Endothelial cell of umbilical vein (primary cell): ENCODE measurements around the gene UBE2E1. TPM values are rescaled to one million over a fixed set of nuclear protein-coding genes. Genes with fewer than 3 reads are reported as not detected.

Experiments used
- BruUV-seq: library from RNA; stranded (reverse); fragments of 400-500 nt; replicated peaks from 2 replicates; lab custom pipeline; 2021; lab: Mats Ljungman, UMichigan
- CTCF ChIA-PET: fragments of 300-600, 350-600 bp; sonication (Branson Sonifier 250); formaldehyde crosslinking; loops from one replicate; lab custom pipeline; 2021; ENCODE audit warnings: antibody characterized with exemption, inconsistent platforms; lab: Charles Lee
- POLR2A ChIA-PET: fragments of 300-600, 350-600 bp; sonication (Branson Sonifier 250); formaldehyde crosslinking; loops from one replicate; lab custom pipeline; 2021; ENCODE audit warnings: antibody characterized with exemption, inconsistent platforms; lab: Charles Lee
- DNase-seq: peaks from one replicate; pipeline ENCODE4 v3.0.0-alpha.2; 2011; ENCODE audit warnings: low read depth, low spot score
- FAIRE-seq: peaks from 2 replicates; lab custom pipeline; 2011; peaks lifted over from hg19 to GRCh38; lab: Jason Lieb, UNC
- H2AFZ ChIP-seq: 2 replicates; pipeline ENCODE4 v1.6.0; 2012; ENCODE audit warnings: low read depth, low read length, control low read depth, inconsistent platforms
- H3K27ac ChIP-seq: 2 replicates; pipeline ENCODE4 v1.5.1; 2011; ENCODE audit warnings: low read depth, mild to moderate bottlenecking, control low read depth, low read length, moderate library complexity; ENCODE audit not compliant: insufficient read depth
- H3K27me3 ChIP-seq, 2 experiments: 2 replicates each; pipeline versions ENCODE4 v1.6.0 to v1.6.1; 2011; ENCODE audit warnings: low read length in 2 of 2, mixed read lengths in 1 of 2; ENCODE audit not compliant: control insufficient read depth in 2 of 2, insufficient read depth in 2 of 2
- H3K36me3 ChIP-seq, 2 experiments: 2 replicates in 1 of 2; 3 replicates in 1 of 2; pipeline ENCODE4 v1.5.1; 2011; ENCODE audit warnings: low read length in 2 of 2, mild to moderate bottlenecking in 1 of 2, moderate library complexity in 1 of 2; ENCODE audit not compliant: control insufficient read depth in 2 of 2, insufficient read depth in 2 of 2; ENCODE audit errors: extremely low read depth in 1 of 2
- H3K4me1 ChIP-seq: 3 replicates; pipeline ENCODE4 v1.5.1; 2011; ENCODE audit warnings: mild to moderate bottlenecking, low read length; ENCODE audit not compliant: control insufficient read depth, insufficient read depth; ENCODE audit errors: extremely low read depth
- H3K4me2 ChIP-seq: 2 replicates; pipeline ENCODE4 v1.6.1; 2011; ENCODE audit warnings: low read length, control low read depth, mixed read lengths; ENCODE audit not compliant: insufficient read depth
- H3K4me3 ChIP-seq, 3 experiments: fragments of 200-600 bp in 1 of 3; sonication (generic), shearing (Covaris generic) in 1 of 3; replicated peaks in 1 of 3; 2 replicates each; pipeline ENCODE4 v1.5.1; 2011 to 2016; ENCODE audit warnings: control low read depth in 3 of 3, low read length in 3 of 3, mild to moderate bottlenecking in 2 of 3, inconsistent platforms in 1 of 3, low read depth in 1 of 3, moderate library complexity in 1 of 3; ENCODE audit not compliant: insufficient read depth in 1 of 3
- H3K79me2 ChIP-seq: 2 replicates; pipeline ENCODE4 v1.6.0; 2012; ENCODE audit warnings: low read length, inconsistent platforms; ENCODE audit not compliant: control insufficient read depth, insufficient read depth
- H3K9ac ChIP-seq: replicated peaks from 2 replicates; pipeline ENCODE3; 2011; ENCODE audit warnings: low read length, control low read depth; ENCODE audit not compliant: insufficient read depth; ENCODE audit errors: extremely low read depth
- H3K9me1 ChIP-seq: replicated peaks from 3 replicates; pipeline ENCODE4 v1.6.0; 2011; ENCODE audit warnings: mild to moderate bottlenecking, low read length; ENCODE audit not compliant: control insufficient read depth, insufficient read depth; ENCODE audit errors: extremely low read depth
- H3K9me3 ChIP-seq: replicated peaks from 2 replicates; pipeline ENCODE4 v1.5.1; 2012; ENCODE audit warnings: low read length, inconsistent platforms; ENCODE audit not compliant: control insufficient read depth, insufficient read depth
- H4K20me1 ChIP-seq: replicated peaks from 2 replicates; pipeline ENCODE3; 2011; ENCODE audit warnings: mild to moderate bottlenecking, low read length; ENCODE audit not compliant: control insufficient read depth, insufficient read depth; ENCODE audit errors: extremely low read depth
- EZH2 ChIP-seq: IDR thresholded peaks from 2 replicates; pipeline ENCODE4 v1.6.1; 2012; ENCODE audit warnings: borderline replicate concordance, low read depth, mild to moderate bottlenecking, moderate library complexity, low read length, inconsistent platforms; ENCODE audit not compliant: severe bottlenecking
- FOS ChIP-seq: IDR thresholded peaks from 2 replicates; pipeline ENCODE4 v1.6.1; 2011; ENCODE audit warnings: mild to moderate bottlenecking, low read length, moderate library complexity, borderline replicate concordance; ENCODE audit not compliant: insufficient read depth
- GATA2 ChIP-seq: IDR thresholded peaks from 2 replicates; pipeline ENCODE4 v1.7.0; 2011; ENCODE audit warnings: low read depth, mild to moderate bottlenecking, moderate library complexity, mixed read lengths, low read length; ENCODE audit not compliant: insufficient read length, insufficient read depth
- JUN ChIP-seq: IDR thresholded peaks from 2 replicates; pipeline ENCODE4 v1.6.1; 2011; ENCODE audit warnings: borderline replicate concordance, low read depth; ENCODE audit not compliant: insufficient read length, insufficient read depth
- MYC ChIP-seq: IDR thresholded peaks from one replicate; pipeline ENCODE4 v1.6.1; 2011; ENCODE audit warnings: mild to moderate bottlenecking, low read depth, low read length
- POLR2A ChIP-seq: IDR thresholded peaks from 2 replicates; pipeline ENCODE4 v1.6.1; 2012; ENCODE audit warnings: low read depth, mild to moderate bottlenecking, control low read depth, low read length
- POLR2AphosphoS5 ChIP-seq: IDR thresholded peaks from 2 replicates; pipeline ENCODE4 v1.6.1; 2012; ENCODE audit warnings: low read depth, mild to moderate bottlenecking, control low read depth, low read length, moderate library complexity; ENCODE audit not compliant: insufficient read depth
- dilution Hi-C: fragments of 300-500 bp; cut with MboI; formaldehyde crosslinking; loops from one replicate; pipeline ENCODE4 v1.15.0; 2019; ENCODE audit warnings: low sequenced_read_pairs; ENCODE audit not compliant: extremely low pct_ligation_motif_present
- intact Hi-C: fragments of 100-400 bp; cut with micrococcal nuclease; formaldehyde crosslinking; loops from one replicate; pipeline ENCODE4 v1.10.0; 2022
- polyA plus RNA-seq, 4 experiments: library from polyadenylated mRNA; depleted of rRNA in 3 of 4; stranded (reverse) in 3 of 4; unstranded in 1 of 4; fragments of >200 nt; gene quantifications; 2 replicates each; pipeline versions ENCODE4 v1.2.1 to v1.2.3, GENCODE V29; 2011 to 2012; ENCODE audit warnings: missing spikeins in 1 of 4
- total RNA-seq: library from RNA; stranded (reverse); gene quantifications from 2 replicates; pipeline ENCODE4 v1.2.3, GENCODE V29; 2021
- TF ChIP-seq, protein P1 (sequence below), 2 donors: IDR thresholded peaks; 1 replicate in 1 of 2; 2 replicates in 1 of 2; pipeline ENCODE4 v1.5.1; 2011; ENCODE audit warnings: low read length in 2 of 2, mild to moderate bottlenecking in 2 of 2, moderate library complexity in 2 of 2, control low read depth in 1 of 2, inconsistent platforms in 1 of 2, low read depth in 1 of 2; ENCODE audit not compliant: insufficient read depth in 1 of 2; ENCODE audit errors: extremely low read depth in 1 of 2
- TF ChIP-seq, protein P2 (sequence below): IDR thresholded peaks from 2 replicates; pipeline ENCODE4 v1.6.1; 2011; ENCODE audit not compliant: insufficient read depth, insufficient read length

UBE2E1 gene
- total and polyA plus RNA-seq, 2 donors (not counting 3 experiments of a cell fraction or from before 2014, with no cell fraction given), result 72.7 to 114 TPM

DNA sequence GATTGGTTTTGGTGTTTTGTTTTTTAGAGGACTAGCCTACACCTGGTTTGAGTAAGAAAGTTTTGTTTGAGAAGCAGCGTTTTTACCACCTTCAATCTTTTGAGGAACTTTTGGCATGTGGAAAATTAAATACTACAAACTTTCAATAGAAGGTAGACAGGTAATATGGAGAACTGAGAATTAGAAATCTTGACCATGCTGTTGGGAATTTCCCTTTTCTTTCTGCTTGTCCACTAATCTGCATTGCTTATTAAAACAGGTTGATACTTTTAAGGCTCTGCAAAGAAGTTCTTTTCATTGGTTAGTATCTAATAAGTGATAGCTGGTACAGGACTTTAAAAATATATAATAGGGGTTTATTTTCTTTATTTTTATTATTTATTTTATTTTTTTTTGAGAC lies 31.9 kb downstream of the UBE2E1 start:
- Histone ChIP-seq H3K27ac (no peak overlapping the region), H3K4me1 (no peaks in the 10 kb centered on the region), H3K36me3 (no peaks in the 10 kb centered on the region), H3K4me2 (no peak overlapping the region), H3K9ac (no peak overlapping the region), H3K27me3 (no peaks in the 10 kb centered on the region), H3K4me3 (no peak overlapping the region), H3K9me3 (no peaks in the 10 kb centered on the region), H3K9me1 (no peaks in the 10 kb centered on the region), H4K20me1 (peaks cover 9% of the 10 kb centered on the region), H2AFZ (no peak overlapping the region), H3K79me2 (peaks cover 64% of the 10 kb centered on the region)
- intact Hi-C loops, result no loop called here
- TF ChIP-seq FOS (no peak), GATA2 (no peak), JUN (no peak), MYC (no peak), EZH2 (no peak), POLR2A (no peak), POLR2AphosphoS5 (no peak)
- TF ChIP-seq, protein P1, sequence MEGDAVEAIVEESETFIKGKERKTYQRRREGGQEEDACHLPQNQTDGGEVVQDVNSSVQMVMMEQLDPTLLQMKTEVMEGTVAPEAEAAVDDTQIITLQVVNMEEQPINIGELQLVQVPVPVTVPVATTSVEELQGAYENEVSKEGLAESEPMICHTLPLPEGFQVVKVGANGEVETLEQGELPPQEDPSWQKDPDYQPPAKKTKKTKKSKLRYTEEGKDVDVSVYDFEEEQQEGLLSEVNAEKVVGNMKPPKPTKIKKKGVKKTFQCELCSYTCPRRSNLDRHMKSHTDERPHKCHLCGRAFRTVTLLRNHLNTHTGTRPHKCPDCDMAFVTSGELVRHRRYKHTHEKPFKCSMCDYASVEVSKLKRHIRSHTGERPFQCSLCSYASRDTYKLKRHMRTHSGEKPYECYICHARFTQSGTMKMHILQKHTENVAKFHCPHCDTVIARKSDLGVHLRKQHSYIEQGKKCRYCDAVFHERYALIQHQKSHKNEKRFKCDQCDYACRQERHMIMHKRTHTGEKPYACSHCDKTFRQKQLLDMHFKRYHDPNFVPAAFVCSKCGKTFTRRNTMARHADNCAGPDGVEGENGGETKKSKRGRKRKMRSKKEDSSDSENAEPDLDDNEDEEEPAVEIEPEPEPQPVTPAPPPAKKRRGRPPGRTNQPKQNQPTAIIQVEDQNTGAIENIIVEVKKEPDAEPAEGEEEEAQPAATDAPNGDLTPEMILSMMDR (IDR thresholded peaks at IDR 0.05; ENCODE audit: extremely low read depth in 1 of 2, insufficient read depth in 1 of 2, low read depth in 1 of 2, low read length in 2 of 2), result no peak
- TF ChIP-seq, protein P2, sequence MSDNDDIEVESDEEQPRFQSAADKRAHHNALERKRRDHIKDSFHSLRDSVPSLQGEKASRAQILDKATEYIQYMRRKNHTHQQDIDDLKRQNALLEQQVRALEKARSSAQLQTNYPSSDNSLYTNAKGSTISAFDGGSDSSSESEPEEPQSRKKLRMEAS, result no peak
- DNase-seq (no peak), FAIRE-seq (no peak)
- POLR2A ChIA-PET, result no interaction called here
- dilution Hi-C loops, result no loop called here
- CTCF ChIA-PET, result interaction anchor here (1.3 to 4.2 kb wide), 5 partner anchors 10 to 76 kb away, joined by 3 to 49 read pairs (median 7); no protein-coding TSS in a partner anchor
- no TSS peak for BruUV-seq
